Measurements from ENCODE around the gene CHL1. TPM values are rescaled to one million over a fixed set of nuclear protein-coding genes. Genes with fewer than 3 reads are reported as not detected.

CHL1 gene
- total and polyA plus RNA-seq, 2 donors (not counting 1 experiment from before 2014, with no cell fraction given), result 6.2 to 18.0 TPM

DNA sequence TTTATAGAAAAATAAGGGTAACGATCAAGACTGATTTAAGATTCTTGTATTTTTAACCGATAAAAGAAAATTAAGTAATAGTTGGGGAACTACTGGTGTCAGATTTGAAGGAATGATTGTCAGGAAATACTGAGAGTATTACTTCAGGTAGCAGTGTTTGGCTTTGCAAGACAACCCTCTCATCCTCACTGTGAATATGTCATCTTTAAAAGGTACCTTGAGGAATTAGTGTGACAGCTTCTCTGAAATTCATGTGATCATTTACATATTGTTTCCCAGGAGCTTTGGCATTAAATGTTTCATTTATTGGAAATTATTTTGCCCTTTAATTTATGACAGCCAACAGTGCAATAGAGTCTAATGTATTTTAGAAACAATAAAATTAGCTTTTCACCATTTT, 3.3 kb downstream of the CHL1 start:
- H3K27ac ChIP-seq (ENCODE audit: low read length in 2 of 2), result no peak overlapping the region
- Mint-ChIP-seq H3K9me3 (ENCODE audit: insufficient read depth) (no peaks in the 10 kb centered on the region), H3K27me3 (peaks cover 27% of the 10 kb centered on the region), H3K27ac (no peak overlapping the region), H3K4me1 (peaks cover 11% of the 10 kb centered on the region), H3K4me3 (no peak overlapping the region)
- TF ChIP-seq, protein P1, sequence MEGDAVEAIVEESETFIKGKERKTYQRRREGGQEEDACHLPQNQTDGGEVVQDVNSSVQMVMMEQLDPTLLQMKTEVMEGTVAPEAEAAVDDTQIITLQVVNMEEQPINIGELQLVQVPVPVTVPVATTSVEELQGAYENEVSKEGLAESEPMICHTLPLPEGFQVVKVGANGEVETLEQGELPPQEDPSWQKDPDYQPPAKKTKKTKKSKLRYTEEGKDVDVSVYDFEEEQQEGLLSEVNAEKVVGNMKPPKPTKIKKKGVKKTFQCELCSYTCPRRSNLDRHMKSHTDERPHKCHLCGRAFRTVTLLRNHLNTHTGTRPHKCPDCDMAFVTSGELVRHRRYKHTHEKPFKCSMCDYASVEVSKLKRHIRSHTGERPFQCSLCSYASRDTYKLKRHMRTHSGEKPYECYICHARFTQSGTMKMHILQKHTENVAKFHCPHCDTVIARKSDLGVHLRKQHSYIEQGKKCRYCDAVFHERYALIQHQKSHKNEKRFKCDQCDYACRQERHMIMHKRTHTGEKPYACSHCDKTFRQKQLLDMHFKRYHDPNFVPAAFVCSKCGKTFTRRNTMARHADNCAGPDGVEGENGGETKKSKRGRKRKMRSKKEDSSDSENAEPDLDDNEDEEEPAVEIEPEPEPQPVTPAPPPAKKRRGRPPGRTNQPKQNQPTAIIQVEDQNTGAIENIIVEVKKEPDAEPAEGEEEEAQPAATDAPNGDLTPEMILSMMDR (IDR thresholded peaks at IDR 0.05), result no peak
- no peak for TF ChIP-seq EZH2 (IDR thresholded peaks at IDR 0.05; ENCODE audit: borderline replicate concordance, insufficient read depth, low read depth, low read length, poor library complexity, severe bottlenecking)
- POLR2A ChIA-PET, result no interaction called here
- H3K4me1 ChIP-seq (ENCODE audit: control insufficient read depth in 2 of 2, insufficient read depth in 2 of 2, low read length in 2 of 2), result peaks cover 19 to 21% of the 10 kb centered on the region in 2 donors
- no peaks in the 10 kb centered on the region for H3K79me2 ChIP-seq (ENCODE audit: control insufficient read depth, insufficient read depth, low read length)
- CTCF ChIA-PET, result no interaction called here
- DNase-seq (no peak), ATAC-seq (ENCODE audit: low read depth) (no peak)
- no peak overlapping the region for H2AFZ ChIP-seq (ENCODE audit: insufficient read depth, low read depth, low read length, poor library complexity, severe bottlenecking)
- WGBS (ENCODE audit: insufficient coverage), result 92% methylated on average over 2 of the region's 2 CpGs
- H3K9me3 ChIP-seq (ENCODE audit: control extremely low read depth in 1 of 3, control insufficient read depth in 2 of 3, insufficient read depth in 1 of 3, low read length in 2 of 3), result no peaks in the 10 kb centered on the region
- H3K4me2 ChIP-seq (replicated peaks; ENCODE audit: low read depth, low read length, poor library complexity, severe bottlenecking), result no peak overlapping the region
- H3K4me3 ChIP-seq (ENCODE audit: control extremely low read depth in 1 of 5, extremely low read depth in 1 of 5, insufficient read depth in 1 of 5, low read depth in 2 of 5, low read length in 4 of 5), result no peak overlapping the region
- intact Hi-C loops (cut with micrococcal nuclease), result no loop called here
- H3K9ac ChIP-seq (ENCODE audit: low read length), result no peak overlapping the region
- no peaks in the 10 kb centered on the region for H4K20me1 ChIP-seq (ENCODE audit: control insufficient read depth, insufficient read depth, low read length, poor library complexity, severe bottlenecking)
- peaks cover 0 to 26% (median 12%) of the 10 kb centered on the region in 4 experiments for H3K27me3 ChIP-seq (replicated peaks in 1 of 4; ENCODE audit: control extremely low read depth in 1 of 4, control insufficient read depth in 3 of 4, insufficient read depth in 4 of 4, low read length in 3 of 4)
- H3K36me3 ChIP-seq (replicated peaks in 1 of 2; ENCODE audit: control extremely low read depth in 1 of 2, control insufficient read depth in 1 of 2, extremely low read depth in 1 of 2, insufficient read depth in 2 of 2, low read length in 1 of 2), result no peaks in the 10 kb centered on the region

GRCh38 chr3:200758-201325, 4.3 kb downstream of the CHL1 start:
- peaks cover 25% of the 10 kb centered on the region for H3K27me3 Mint-ChIP-seq
- intact Hi-C loops (cut with micrococcal nuclease), result loop anchor here (1.0 kb wide), 1 partner anchor 11 kb away; no protein-coding TSS in a partner anchor

More at GRCh38 chr3:200758-201325, 4.3 kb downstream of the CHL1 start:
- H3K4me3 Mint-ChIP-seq, result no peak overlapping the region
- peaks cover 11% of the 10 kb centered on the region for H3K4me1 Mint-ChIP-seq
- Histone ChIP-seq H3K27ac (ENCODE audit: low read length in 2 of 2) (no peak overlapping the region), H3K9me3 (ENCODE audit: control extremely low read depth in 1 of 3, control insufficient read depth in 2 of 3, insufficient read depth in 1 of 3, low read length in 2 of 3) (no peaks in the 10 kb centered on the region), H3K9ac (ENCODE audit: low read length) (no peak overlapping the region), H3K36me3 (replicated peaks in 1 of 2; ENCODE audit: control extremely low read depth in 1 of 2, control insufficient read depth in 1 of 2, extremely low read depth in 1 of 2, insufficient read depth in 2 of 2, low read length in 1 of 2) (no peaks in the 10 kb centered on the region), H3K27me3 (replicated peaks in 1 of 4; ENCODE audit: control extremely low read depth in 1 of 4, control insufficient read depth in 3 of 4, insufficient read depth in 4 of 4, low read length in 3 of 4) (peaks cover 0 to 26% (median 11%) of the 10 kb centered on the region in 4 experiments), H2AFZ (ENCODE audit: insufficient read depth, low read depth, low read length, poor library complexity, severe bottlenecking) (no peak overlapping the region), H3K4me2 (replicated peaks; ENCODE audit: low read depth, low read length, poor library complexity, severe bottlenecking) (no peak overlapping the region), H3K4me1 (ENCODE audit: control insufficient read depth in 2 of 2, insufficient read depth in 2 of 2, low read length in 2 of 2) (peaks cover 19 to 21% of the 10 kb centered on the region in 2 donors), H4K20me1 (ENCODE audit: control insufficient read depth, insufficient read depth, low read length, poor library complexity, severe bottlenecking) (no peaks in the 10 kb centered on the region), H3K79me2 (ENCODE audit: control insufficient read depth, insufficient read depth, low read length) (no peaks in the 10 kb centered on the region), H3K4me3 (ENCODE audit: control extremely low read depth in 1 of 5, extremely low read depth in 1 of 5, insufficient read depth in 1 of 5, low read depth in 2 of 5, low read length in 4 of 5) (no peak overlapping the region)
- H3K27ac Mint-ChIP-seq, result no peak overlapping the region
- ChIA-PET POLR2A (no interaction called here), CTCF (interaction anchor here (0.7 kb wide), 2 partner anchors 122 to 150 kb away, joined by 3 read pairs; no protein-coding TSS in a partner anchor)
- no peaks in the 10 kb centered on the region for H3K9me3 Mint-ChIP-seq (ENCODE audit: insufficient read depth)
- TF ChIP-seq, protein P1 (IDR thresholded peaks at IDR 0.05), result no peak
- no peak for TF ChIP-seq EZH2 (IDR thresholded peaks at IDR 0.05; ENCODE audit: borderline replicate concordance, insufficient read depth, low read depth, low read length, poor library complexity, severe bottlenecking)
- no peak for DNase-seq
- WGBS (ENCODE audit: insufficient coverage), result no CpG with 5 or more reads among the region's 4 CpGs
- no peak for ATAC-seq (ENCODE audit: low read depth)
